ENCODE measurements around the gene DTNBP1.

DNA sequence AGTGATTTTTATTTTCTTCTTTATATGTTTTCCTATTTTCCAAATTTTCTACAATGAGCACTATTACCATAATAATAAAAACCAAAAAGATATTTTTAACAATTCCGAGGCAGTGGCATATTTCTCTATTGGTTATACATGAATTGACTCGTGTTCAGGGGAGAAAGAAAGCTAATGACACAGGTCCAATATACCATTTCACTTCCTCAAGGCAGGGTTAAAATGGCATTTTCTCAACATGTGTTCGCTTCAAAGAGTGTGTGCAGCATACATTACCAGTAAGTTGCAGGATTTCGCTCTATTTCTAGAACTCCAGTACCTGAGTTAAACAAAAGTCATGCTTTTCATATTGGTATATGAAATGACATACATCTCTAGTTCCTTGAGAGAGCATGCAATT, 35.1 kb upstream of the DTNBP1 start:
- TF ChIP-seq, protein P1, sequence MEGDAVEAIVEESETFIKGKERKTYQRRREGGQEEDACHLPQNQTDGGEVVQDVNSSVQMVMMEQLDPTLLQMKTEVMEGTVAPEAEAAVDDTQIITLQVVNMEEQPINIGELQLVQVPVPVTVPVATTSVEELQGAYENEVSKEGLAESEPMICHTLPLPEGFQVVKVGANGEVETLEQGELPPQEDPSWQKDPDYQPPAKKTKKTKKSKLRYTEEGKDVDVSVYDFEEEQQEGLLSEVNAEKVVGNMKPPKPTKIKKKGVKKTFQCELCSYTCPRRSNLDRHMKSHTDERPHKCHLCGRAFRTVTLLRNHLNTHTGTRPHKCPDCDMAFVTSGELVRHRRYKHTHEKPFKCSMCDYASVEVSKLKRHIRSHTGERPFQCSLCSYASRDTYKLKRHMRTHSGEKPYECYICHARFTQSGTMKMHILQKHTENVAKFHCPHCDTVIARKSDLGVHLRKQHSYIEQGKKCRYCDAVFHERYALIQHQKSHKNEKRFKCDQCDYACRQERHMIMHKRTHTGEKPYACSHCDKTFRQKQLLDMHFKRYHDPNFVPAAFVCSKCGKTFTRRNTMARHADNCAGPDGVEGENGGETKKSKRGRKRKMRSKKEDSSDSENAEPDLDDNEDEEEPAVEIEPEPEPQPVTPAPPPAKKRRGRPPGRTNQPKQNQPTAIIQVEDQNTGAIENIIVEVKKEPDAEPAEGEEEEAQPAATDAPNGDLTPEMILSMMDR (conservative IDR thresholded peaks at IDR 0.05), result no peak
- no peak for TF ChIP-seq ZFX (IDR thresholded peaks at IDR 0.05)
